ENCODE measurements around the gene ZNF354C.

ZNF354C gene

DNA sequence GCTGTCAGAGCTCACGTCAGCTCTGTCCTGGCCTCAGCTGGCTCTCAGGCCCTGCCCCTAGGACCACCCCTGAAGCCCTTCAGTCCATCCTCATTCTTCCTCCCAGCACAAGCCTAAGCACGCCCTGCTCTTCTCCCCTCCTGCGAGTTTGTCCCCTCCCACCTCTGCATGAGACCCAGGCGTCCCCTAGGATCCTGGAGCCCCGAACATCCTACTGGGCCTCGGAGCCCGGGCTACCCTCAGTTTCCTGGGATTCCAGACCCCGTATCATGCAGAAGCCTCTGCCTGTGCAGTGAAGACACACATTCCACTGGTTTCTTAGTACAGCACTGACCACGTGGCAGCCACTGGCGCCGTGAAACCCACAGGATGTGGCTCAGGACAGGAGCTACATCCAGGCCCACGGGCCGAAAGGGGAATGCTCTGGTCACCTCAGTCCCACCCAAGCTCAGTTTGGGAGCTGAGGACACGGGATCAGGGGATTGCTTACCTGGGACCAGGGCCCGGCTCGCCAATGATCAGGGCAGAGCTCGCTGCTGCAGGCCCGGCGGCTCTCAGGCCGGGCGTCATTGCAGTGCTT lies 64.2 kb downstream of the ZNF354C start:
- Histone ChIP-seq H3K4me3 (replicated peaks; ENCODE audit: insufficient read depth, low read length) (no peak overlapping the region), H3K27me3 (ENCODE audit: insufficient read depth, poor library complexity, severe bottlenecking) (no peaks in the 10 kb centered on the region), H3K27ac (replicated peaks) (no peak overlapping the region)
- TF ChIP-seq, protein P1, sequence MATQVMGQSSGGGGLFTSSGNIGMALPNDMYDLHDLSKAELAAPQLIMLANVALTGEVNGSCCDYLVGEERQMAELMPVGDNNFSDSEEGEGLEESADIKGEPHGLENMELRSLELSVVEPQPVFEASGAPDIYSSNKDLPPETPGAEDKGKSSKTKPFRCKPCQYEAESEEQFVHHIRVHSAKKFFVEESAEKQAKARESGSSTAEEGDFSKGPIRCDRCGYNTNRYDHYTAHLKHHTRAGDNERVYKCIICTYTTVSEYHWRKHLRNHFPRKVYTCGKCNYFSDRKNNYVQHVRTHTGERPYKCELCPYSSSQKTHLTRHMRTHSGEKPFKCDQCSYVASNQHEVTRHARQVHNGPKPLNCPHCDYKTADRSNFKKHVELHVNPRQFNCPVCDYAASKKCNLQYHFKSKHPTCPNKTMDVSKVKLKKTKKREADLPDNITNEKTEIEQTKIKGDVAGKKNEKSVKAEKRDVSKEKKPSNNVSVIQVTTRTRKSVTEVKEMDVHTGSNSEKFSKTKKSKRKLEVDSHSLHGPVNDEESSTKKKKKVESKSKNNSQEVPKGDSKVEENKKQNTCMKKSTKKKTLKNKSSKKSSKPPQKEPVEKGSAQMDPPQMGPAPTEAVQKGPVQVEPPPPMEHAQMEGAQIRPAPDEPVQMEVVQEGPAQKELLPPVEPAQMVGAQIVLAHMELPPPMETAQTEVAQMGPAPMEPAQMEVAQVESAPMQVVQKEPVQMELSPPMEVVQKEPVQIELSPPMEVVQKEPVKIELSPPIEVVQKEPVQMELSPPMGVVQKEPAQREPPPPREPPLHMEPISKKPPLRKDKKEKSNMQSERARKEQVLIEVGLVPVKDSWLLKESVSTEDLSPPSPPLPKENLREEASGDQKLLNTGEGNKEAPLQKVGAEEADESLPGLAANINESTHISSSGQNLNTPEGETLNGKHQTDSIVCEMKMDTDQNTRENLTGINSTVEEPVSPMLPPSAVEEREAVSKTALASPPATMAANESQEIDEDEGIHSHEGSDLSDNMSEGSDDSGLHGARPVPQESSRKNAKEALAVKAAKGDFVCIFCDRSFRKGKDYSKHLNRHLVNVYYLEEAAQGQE (IDR thresholded peaks at IDR 0.05; ENCODE audit: insufficient replicate concordance, low read depth): no peak
- TF ChIP-seq CTCF (IDR thresholded peaks at IDR 0.05; ENCODE audit: insufficient read depth, low read length): no peak
- no peak for TF ChIP-seq GABPA (IDR thresholded peaks at IDR 0.05; ENCODE audit: low read depth)
- no peak for TF ChIP-seq SPI1 (IDR thresholded peaks at IDR 0.05; ENCODE audit: borderline replicate concordance, low read depth)
- no peak for TF ChIP-seq POLR2AphosphoS5 (IDR thresholded peaks at IDR 0.05; ENCODE audit: low read depth)
- no peak for DNase-seq (ENCODE audit: low read depth in 1 of 2, low spot score in 1 of 2)

- no peak overlapping the region for H3K27ac ChIP-seq (replicated peaks)
- no peak for DNase-seq (ENCODE audit: low read depth in 1 of 2, low spot score in 1 of 2)
- TF ChIP-seq CTCF (IDR thresholded peaks at IDR 0.05; ENCODE audit: insufficient read depth, low read length) (no peak), POLR2AphosphoS5 (IDR thresholded peaks at IDR 0.05; ENCODE audit: low read depth) (no peak), GABPA (IDR thresholded peaks at IDR 0.05; ENCODE audit: low read depth) (no peak), SPI1 (IDR thresholded peaks at IDR 0.05; ENCODE audit: borderline replicate concordance, low read depth) (no peak)
- TF ChIP-seq, protein P1 (IDR thresholded peaks at IDR 0.05; ENCODE audit: insufficient replicate concordance, low read depth): no peak
- H3K4me3 ChIP-seq (replicated peaks; ENCODE audit: insufficient read depth, low read length): no peak overlapping the region
- H3K27me3 ChIP-seq (ENCODE audit: insufficient read depth, poor library complexity, severe bottlenecking): no peaks in the 10 kb centered on the region
These were observed 64.9 kb downstream of the ZNF354C start for GRCh38 chr5:179124853-179125788.

- H3K27me3 ChIP-seq (ENCODE audit: insufficient read depth, poor library complexity, severe bottlenecking): no peaks in the 10 kb centered on the region
- H3K4me3 ChIP-seq (replicated peaks; ENCODE audit: insufficient read depth, low read length): no peak overlapping the region
- TF ChIP-seq GABPA (IDR thresholded peaks at IDR 0.05; ENCODE audit: low read depth): no peak
- no peak for TF ChIP-seq POLR2AphosphoS5 (IDR thresholded peaks at IDR 0.05; ENCODE audit: low read depth)
- no peak for TF ChIP-seq SPI1 (IDR thresholded peaks at IDR 0.05; ENCODE audit: borderline replicate concordance, low read depth)
- TF ChIP-seq, protein P1 (IDR thresholded peaks at IDR 0.05; ENCODE audit: insufficient replicate concordance, low read depth): no peak
- no peak for TF ChIP-seq CTCF (IDR thresholded peaks at IDR 0.05; ENCODE audit: insufficient read depth, low read length)
- H3K27ac ChIP-seq (replicated peaks): no peak overlapping the region
- DNase-seq (ENCODE audit: low read depth in 1 of 2, low spot score in 1 of 2): no peak
These were observed 65.8 kb downstream of the ZNF354C start for GRCh38 chr5:179125789-179126505.
